HG02885 (cell line): ENCODE measurements around the gene CELF2.
"Not testable (repeated sequence)": the region's sequence is repeated elsewhere in the genome, so short reads cannot be mapped to it uniquely, and the experiment has no call there.

Experiments used
- ATAC-seq: cut with Tn5 transposase; IDR thresholded peaks from one replicate; pipeline ENCODE4 v1.9.1; 2021; ENCODE audit warnings: mild to moderate bottlenecking; ENCODE audit not compliant: unreplicated experiment, poor library complexity

Gene CELF2

GRCh38 chr10:11353006-11353896 is 335.6 kb downstream of the CELF2 start:
- no peak for ATAC-seq

- no peak for ATAC-seq
Observed at GRCh38 chr10:11354823-11355222, 337.2 kb downstream of the CELF2 start.

- no peak for ATAC-seq
Observed at GRCh38 chr10:11355592-11355991, 337.9 kb downstream of the CELF2 start.

GRCh38 chr10:11357439-11357838 is 339.8 kb downstream of the CELF2 start:
- ATAC-seq: no peak

- no peak for ATAC-seq
Observed at GRCh38 chr10:11358011-11358410, 340.3 kb downstream of the CELF2 start.

GRCh38 chr10:11358923-11359575 is 341.4 kb downstream of the CELF2 start:
- no peak for ATAC-seq

GRCh38 chr10:11359869-11360268 is 342.2 kb downstream of the CELF2 start:
- no peak for ATAC-seq

- ATAC-seq: no peak
Observed at GRCh38 chr10:11363497-11363896, 345.8 kb downstream of the CELF2 start.

- ATAC-seq: no peak
Observed at GRCh38 chr10:11364241-11364640, 346.6 kb downstream of the CELF2 start.

GRCh38 chr10:11366889-11367288 is 349.2 kb downstream of the CELF2 start:
- not testable (repeated sequence) for ATAC-seq

GRCh38 chr10:11367505-11367904 is 349.8 kb downstream of the CELF2 start:
- no peak for ATAC-seq

GRCh38 chr10:11373717-11374171 is 356.1 kb downstream of the CELF2 start:
- no peak for ATAC-seq

GRCh38 chr10:11377267-11377666 is 359.6 kb downstream of the CELF2 start:
- ATAC-seq: no peak

GRCh38 chr10:11378835-11379234 is 361.2 kb downstream of the CELF2 start:
- no peak for ATAC-seq

- no peak for ATAC-seq
Observed at GRCh38 chr10:11379771-11380170, 362.1 kb downstream of the CELF2 start.

GRCh38 chr10:11381023-11381422 is 363.4 kb downstream of the CELF2 start:
- ATAC-seq: no peak

GRCh38 chr10:11381511-11381910 is 363.8 kb downstream of the CELF2 start:
- no peak for ATAC-seq

- no peak for ATAC-seq
Observed at GRCh38 chr10:11382187-11382586, 364.5 kb downstream of the CELF2 start.

GRCh38 chr10:11386044-11386443 is 368.4 kb downstream of the CELF2 start:
- ATAC-seq: no peak
